ENCODE data around the gene LRIG1. TPM values are rescaled to one million over a fixed set of nuclear protein-coding genes. Genes with fewer than 3 reads are reported as not detected.

Gene LRIG1
- polyA plus RNA-seq, 12 donors: 110 to 163 (median 131) TPM; not detected in 1

DNA sequence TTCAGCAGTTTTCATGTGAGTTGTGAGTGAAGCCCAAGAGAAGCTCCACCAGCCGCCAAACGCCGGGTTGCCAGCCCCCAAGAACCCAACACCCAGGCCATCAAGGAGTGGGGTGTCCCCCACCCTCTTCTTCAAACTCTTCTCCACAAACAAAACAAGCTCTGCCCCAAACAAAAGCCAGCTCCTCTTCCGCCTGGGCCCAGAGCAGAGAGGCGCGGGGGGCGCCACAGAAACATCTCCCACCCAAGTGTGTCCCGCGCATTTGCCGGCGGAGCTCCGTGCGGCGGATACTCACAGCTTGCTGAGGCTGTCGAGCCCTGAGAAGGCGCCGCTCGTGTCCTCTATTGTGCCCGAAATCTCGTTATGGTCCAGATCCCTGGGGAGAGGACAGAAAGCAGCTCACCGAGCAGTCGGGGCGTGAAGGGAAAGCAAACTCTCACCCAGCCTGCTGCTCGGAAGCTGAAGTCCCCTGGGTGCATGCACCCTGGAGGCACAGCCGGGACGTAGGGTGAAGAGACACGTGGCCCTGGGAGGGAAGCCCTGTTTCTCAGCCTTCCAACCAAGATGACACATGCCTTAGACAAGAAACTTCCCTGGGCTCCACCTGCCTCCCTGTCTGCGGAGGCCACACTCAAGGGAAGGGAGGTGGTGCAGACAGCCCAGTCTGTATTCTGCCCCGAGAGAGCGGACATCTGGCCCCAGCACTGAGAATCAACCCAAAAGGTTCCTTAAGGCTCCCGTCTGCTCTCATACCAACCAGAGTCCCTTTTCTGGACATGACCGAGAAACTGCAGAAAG, 95.7 kb downstream of the LRIG1 start:
- no peak for DNase-seq

- DNase-seq: no peak
Observed at GRCh38 chr3:66404197-66404596, 96.6 kb downstream of the LRIG1 start.

- no peak for DNase-seq
Observed at GRCh38 chr3:66403323-66403990, 97.4 kb downstream of the LRIG1 start.

- no peak for DNase-seq
Observed at GRCh38 chr3:66402596-66403290, 98.1 kb downstream of the LRIG1 start.

- no peak for DNase-seq
Observed at GRCh38 chr3:66401675-66402491, 98.9 kb downstream of the LRIG1 start.

DNA sequence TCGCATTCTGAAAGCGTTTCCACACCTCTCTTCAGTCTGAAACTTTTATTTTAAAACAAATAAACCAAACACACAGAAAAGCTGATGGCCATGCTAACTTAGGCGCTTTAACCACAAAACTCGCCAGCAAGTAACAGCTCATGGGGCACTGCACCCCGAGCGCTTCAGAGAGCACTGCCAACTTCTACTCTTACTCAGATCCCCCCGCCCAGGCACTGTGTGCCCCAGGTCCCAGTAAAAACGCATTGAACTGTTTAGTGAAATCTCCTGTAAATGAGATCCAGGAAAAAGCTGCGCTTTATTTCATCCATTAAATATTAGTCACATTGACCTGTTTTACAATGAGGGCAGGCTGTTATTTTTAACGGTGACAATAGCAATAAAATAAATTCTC, 99.7 kb downstream of the LRIG1 start:
- no peak for DNase-seq

DNA sequence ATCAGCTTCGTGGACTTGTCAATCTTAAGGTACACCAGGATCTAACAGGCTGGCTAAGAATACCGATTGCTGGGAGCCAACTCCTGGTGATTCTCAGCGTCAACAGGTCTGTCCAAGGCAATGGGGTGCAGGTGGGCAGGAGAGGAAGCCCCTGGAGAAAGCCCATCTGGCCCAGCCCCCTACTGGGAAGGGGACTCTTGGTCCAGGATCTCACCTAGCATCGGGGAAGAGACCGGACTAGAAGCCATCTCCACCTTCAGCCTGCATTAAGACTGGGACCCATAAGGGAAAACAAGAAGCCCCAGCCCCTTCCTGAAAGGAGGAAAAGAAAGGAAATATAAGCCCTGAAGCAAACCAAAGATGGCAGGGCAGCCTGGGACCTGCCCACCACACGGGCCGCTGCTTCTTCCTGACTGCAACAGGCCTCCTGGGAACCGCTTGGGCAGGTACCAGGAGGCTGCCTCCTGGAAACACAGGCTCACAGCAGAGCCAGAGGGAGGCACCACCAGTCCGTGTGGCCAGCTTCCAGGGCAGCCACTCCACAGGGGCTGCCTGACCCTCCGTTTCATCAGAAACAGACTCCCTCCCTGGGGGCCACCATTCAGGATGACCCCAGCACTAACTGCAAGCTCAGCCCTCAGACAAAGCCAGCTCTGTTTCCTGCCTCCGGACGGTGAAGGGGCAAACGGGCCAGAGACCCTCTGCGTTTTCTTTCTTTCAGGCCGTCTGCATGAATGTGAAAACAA, 100.2 kb downstream of the LRIG1 start:
- DNase-seq: no peak

GRCh38 chr3:66399529-66400232, 101.1 kb downstream of the LRIG1 start:
- no peak for DNase-seq

DNA sequence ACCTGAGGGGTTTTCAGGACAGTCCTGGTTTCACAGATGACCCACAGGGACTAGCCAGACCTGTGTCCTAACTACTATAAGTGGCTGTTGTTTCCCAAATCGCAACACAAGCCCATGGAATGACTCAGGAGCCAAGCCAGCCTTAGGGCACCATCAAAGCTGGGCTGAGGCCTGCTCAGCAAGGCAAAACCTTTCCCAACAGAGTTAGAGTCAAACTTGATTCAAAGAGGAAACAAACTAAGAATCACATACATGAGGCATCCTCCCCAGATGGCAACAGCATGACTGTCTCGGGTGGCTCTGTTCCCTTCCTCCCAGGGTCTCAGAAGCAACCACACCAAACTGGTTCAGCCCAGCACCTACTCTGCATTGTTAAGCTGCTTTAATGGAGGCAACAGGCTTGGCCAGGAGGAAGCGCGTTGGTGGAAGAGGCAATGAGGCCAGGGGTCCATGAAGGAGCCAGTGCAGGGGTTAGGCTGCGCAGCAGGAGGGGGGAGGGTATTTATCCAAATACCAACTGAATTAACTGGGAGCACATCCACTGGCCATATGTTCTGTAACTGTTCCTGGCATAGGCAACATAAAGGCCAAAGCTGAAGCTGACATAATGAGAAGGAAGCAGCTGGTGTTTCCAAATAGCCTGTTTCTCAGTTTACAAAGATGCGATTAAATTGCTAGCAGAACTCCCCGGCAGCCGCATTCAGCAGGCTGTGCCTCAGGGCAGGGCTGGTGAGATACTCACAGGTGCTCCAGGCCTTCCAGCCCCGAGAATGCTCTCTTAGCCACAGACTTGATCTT, 102.4 kb downstream of the LRIG1 start:
- DNase-seq: no peak

GRCh38 chr3:66397745-66398144, 103.1 kb downstream of the LRIG1 start:
- no peak for DNase-seq

- DNase-seq: no peak
Observed at GRCh38 chr3:66396888-66397287, 103.9 kb downstream of the LRIG1 start.

GRCh38 chr3:66396161-66396760, 104.6 kb downstream of the LRIG1 start:
- DNase-seq: no peak

- no peak for DNase-seq
Observed at GRCh38 chr3:66395635-66396034, 105.2 kb downstream of the LRIG1 start.

GRCh38 chr3:66394753-66395249, 106.0 kb downstream of the LRIG1 start:
- no peak for DNase-seq

GRCh38 chr3:66394019-66394752, 106.6 kb downstream of the LRIG1 start:
- DNase-seq: no peak

DNA sequence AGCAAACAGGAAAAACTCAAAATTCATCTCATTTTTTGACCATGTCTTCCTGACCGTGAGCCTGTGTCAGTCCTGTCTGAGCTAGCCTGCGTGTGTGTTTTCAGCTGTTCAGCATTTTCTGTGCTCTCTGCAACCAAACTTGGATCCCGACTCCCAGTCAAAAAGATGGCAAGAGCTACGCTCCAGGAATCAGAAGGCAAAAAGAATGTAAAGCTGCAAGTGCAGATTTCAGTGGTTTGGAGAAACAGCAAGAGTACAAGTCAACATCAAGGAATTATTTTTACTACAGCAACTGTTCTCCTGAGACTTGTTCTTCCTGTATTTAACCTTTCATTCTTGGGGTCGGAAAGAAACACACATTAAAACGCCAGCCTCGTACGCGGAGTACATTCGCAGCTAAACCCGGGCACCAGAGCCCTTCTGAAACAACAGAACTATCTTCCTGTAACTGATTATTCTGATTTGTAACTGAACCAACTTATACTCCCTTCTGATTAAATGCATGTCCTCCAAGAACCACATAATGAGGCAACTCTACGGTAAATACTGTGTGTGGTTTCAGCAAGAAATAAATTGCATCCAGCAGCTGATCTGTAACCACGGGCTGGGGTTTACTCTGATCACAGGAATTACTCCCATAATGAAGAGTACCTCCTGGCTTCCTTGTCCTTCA, 107.4 kb downstream of the LRIG1 start:
- DNase-seq: peak; percentile 43

DNA sequence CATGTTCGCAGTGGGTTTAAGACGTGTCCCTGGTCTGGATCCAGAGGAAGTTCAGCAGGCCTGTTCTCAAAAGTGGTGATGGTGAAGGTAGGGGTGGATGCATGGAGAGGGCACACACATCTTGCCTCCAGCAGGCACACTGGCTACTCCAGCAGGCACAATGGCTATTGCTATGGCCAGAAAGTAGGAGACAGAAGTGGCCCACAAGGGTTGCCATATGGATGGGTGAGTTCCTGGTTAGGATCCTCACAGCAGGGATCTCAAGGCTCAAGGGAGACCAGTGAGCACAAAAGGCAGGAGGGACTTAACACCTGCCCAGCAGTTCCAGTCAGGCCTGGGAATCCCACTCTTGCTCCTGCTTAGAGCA, 107.9 kb downstream of the LRIG1 start:
- no peak for DNase-seq

- no peak for DNase-seq
Observed at GRCh38 chr3:66392512-66392911, 108.3 kb downstream of the LRIG1 start.

Measured in muscle of arm (tissue), 12 donors.